ENCODE measurements around the gene FAM193B. TPM values are rescaled to one million over a fixed set of nuclear protein-coding genes. Genes with fewer than 3 reads are reported as not detected.

FAM193B gene
- total RNA-seq, 1 donor from 2014 or later: 227 TPM

GRCh38 chr5:177528631-177529030 lies 25.7 kb downstream of the FAM193B start:
- Mint-ChIP-seq H3K27me3 (ENCODE audit: unreplicated experiment) (peaks cover 14% of the 10 kb centered on the region), H3K4me3 (ENCODE audit: unreplicated experiment) (no peak overlapping the region), H3K9me3 (ENCODE audit: unreplicated experiment) (peaks cover 8% of the 10 kb centered on the region), H3K4me1 (ENCODE audit: low read depth, unreplicated experiment) (peaks cover 20% of the 10 kb centered on the region), H3K27ac (ENCODE audit: unreplicated experiment) (no peak overlapping the region), H3K36me3 (ENCODE audit: unreplicated experiment) (peaks cover 5% of the 10 kb centered on the region)
- no peak for DNase-seq
- TF ChIP-seq CTCF (IDR thresholded peaks at IDR 0.05; ENCODE audit: partially characterized antibody, unreplicated experiment): no peak

GRCh38 chr5:177527595-177527994 lies 26.8 kb downstream of the FAM193B start:
- Mint-ChIP-seq H3K36me3 (ENCODE audit: unreplicated experiment) (peaks cover 5% of the 10 kb centered on the region), H3K27ac (ENCODE audit: unreplicated experiment) (no peak overlapping the region)

GRCh38 chr5:177526791-177527190 lies 27.6 kb downstream of the FAM193B start:
- Mint-ChIP-seq H3K4me3 (ENCODE audit: unreplicated experiment) (no peak overlapping the region), H3K27me3 (ENCODE audit: unreplicated experiment) (peaks cover 13% of the 10 kb centered on the region), H3K9me3 (ENCODE audit: unreplicated experiment) (peaks cover 8% of the 10 kb centered on the region), H3K36me3 (ENCODE audit: unreplicated experiment) (peaks cover 2% of the 10 kb centered on the region), H3K4me1 (ENCODE audit: low read depth, unreplicated experiment) (peaks cover 15% of the 10 kb centered on the region), H3K27ac (ENCODE audit: unreplicated experiment) (no peak overlapping the region)
- TF ChIP-seq CTCF (IDR thresholded peaks at IDR 0.05; ENCODE audit: partially characterized antibody, unreplicated experiment): no peak
- DNase-seq: no peak

More at GRCh38 chr5:177527595-177527994, 26.8 kb downstream of the FAM193B start:
- no peak for TF ChIP-seq CTCF (IDR thresholded peaks at IDR 0.05; ENCODE audit: partially characterized antibody, unreplicated experiment)
- no peak overlapping the region for H3K4me3 Mint-ChIP-seq (ENCODE audit: unreplicated experiment)
- H3K27me3 Mint-ChIP-seq (ENCODE audit: unreplicated experiment): peaks cover 15% of the 10 kb centered on the region
- peaks cover 8% of the 10 kb centered on the region for H3K9me3 Mint-ChIP-seq (ENCODE audit: unreplicated experiment)
- H3K4me1 Mint-ChIP-seq (ENCODE audit: low read depth, unreplicated experiment): peaks cover 15% of the 10 kb centered on the region
- DNase-seq: no peak

- no peak for TF ChIP-seq CTCF (IDR thresholded peaks at IDR 0.05; ENCODE audit: partially characterized antibody, unreplicated experiment)
- no peak overlapping the region for H3K4me3 Mint-ChIP-seq (ENCODE audit: unreplicated experiment)
- no peak for DNase-seq
- no peak overlapping the region for H3K27ac Mint-ChIP-seq (ENCODE audit: unreplicated experiment)
- peaks cover 12% of the 10 kb centered on the region for H3K27me3 Mint-ChIP-seq (ENCODE audit: unreplicated experiment)
- H3K4me1 Mint-ChIP-seq (ENCODE audit: low read depth, unreplicated experiment): peaks cover 15% of the 10 kb centered on the region
- H3K9me3 Mint-ChIP-seq (ENCODE audit: unreplicated experiment): peaks cover 8% of the 10 kb centered on the region
- no peaks in the 10 kb centered on the region for H3K36me3 Mint-ChIP-seq (ENCODE audit: unreplicated experiment)
Observed at GRCh38 chr5:177526191-177526590, 28.2 kb downstream of the FAM193B start.

GRCh38 chr5:177524941-177525655 lies 29.3 kb downstream of the FAM193B start:
- Mint-ChIP-seq H3K4me3 (ENCODE audit: unreplicated experiment) (no peak overlapping the region), H3K9me3 (ENCODE audit: unreplicated experiment) (peaks cover 3% of the 10 kb centered on the region), H3K27me3 (ENCODE audit: unreplicated experiment) (peaks cover 6% of the 10 kb centered on the region), H3K27ac (ENCODE audit: unreplicated experiment) (no peak overlapping the region), H3K4me1 (ENCODE audit: low read depth, unreplicated experiment) (peaks cover 6% of the 10 kb centered on the region), H3K36me3 (ENCODE audit: unreplicated experiment) (no peaks in the 10 kb centered on the region)
- peak; percentile 19 for TF ChIP-seq CTCF (IDR thresholded peaks at IDR 0.05; ENCODE audit: partially characterized antibody, unreplicated experiment)
- no peak for DNase-seq
